ENCODE measurements around the gene BAZ2B. TPM values are rescaled to one million over a fixed set of nuclear protein-coding genes. Genes with fewer than 3 reads are reported as not detected.
"Not testable (repeated sequence)": the region's sequence is repeated elsewhere in the genome, so short reads cannot be mapped to it uniquely, and the experiment has no call there.

The BAZ2B gene
- total and polyA plus RNA-seq, 2 donors (not counting 3 experiments of a cell fraction or from before 2014, with no cell fraction given), result 22.1 to 73.8 TPM

- H3K9me1 ChIP-seq (replicated peaks; ENCODE audit: control insufficient read depth, extremely low read depth, insufficient read depth, low read length), result no peaks in the 10 kb centered on the region
- H3K27me3 ChIP-seq (ENCODE audit: control insufficient read depth in 2 of 2, insufficient read depth in 2 of 2, low read length in 2 of 2), result no peaks in the 10 kb centered on the region
- no peaks in the 10 kb centered on the region for H3K9me3 ChIP-seq (replicated peaks; ENCODE audit: control insufficient read depth, insufficient read depth, low read length)
- H3K79me2 ChIP-seq (ENCODE audit: control insufficient read depth, insufficient read depth, low read length), result no peaks in the 10 kb centered on the region
- FAIRE-seq (no peak), DNase-seq (ENCODE audit: low read depth, low spot score) (no peak)
- H3K36me3 ChIP-seq (ENCODE audit: control insufficient read depth in 2 of 2, extremely low read depth in 1 of 2, insufficient read depth in 2 of 2, low read length in 2 of 2), result peaks cover 0 to 4% of the 10 kb centered on the region in 2 experiments
- POLR2A ChIA-PET, result interaction anchor here (1.6 kb wide), 1 partner anchor 350 kb away, joined by 7 read pairs; the partner anchor contains the start of gene MARCHF7
- H3K4me1 ChIP-seq (ENCODE audit: control insufficient read depth, extremely low read depth, insufficient read depth, low read length), result peaks cover 15% of the 10 kb centered on the region
- H3K4me2 ChIP-seq (ENCODE audit: insufficient read depth, low read length), result no peak overlapping the region
- intact Hi-C loops (cut with micrococcal nuclease) (loop anchor here (2.0 kb wide), 2 partner anchors 253 to 395 kb away; no protein-coding TSS in a partner anchor), dilution Hi-C loops (cut with MboI; ENCODE audit: extremely low pct_ligation_motif_present, low sequenced_read_pairs) (no loop called here)
- H2AFZ ChIP-seq (ENCODE audit: low read depth, low read length), result no peak overlapping the region
- TF ChIP-seq EZH2 (IDR thresholded peaks at IDR 0.05; ENCODE audit: borderline replicate concordance, low read depth, low read length, severe bottlenecking), result no peak
- no peak for TF ChIP-seq FOS (IDR thresholded peaks at IDR 0.05; ENCODE audit: borderline replicate concordance, insufficient read depth, low read length)
- no peak for TF ChIP-seq CTCF (IDR thresholded peaks at IDR 0.05; ENCODE audit: extremely low read depth in 1 of 2, insufficient read depth in 1 of 2, low read depth in 1 of 2, low read length in 2 of 2)
- TF ChIP-seq GATA2 (IDR thresholded peaks at IDR 0.05; ENCODE audit: insufficient read depth, insufficient read length, low read depth, low read length), result no peak
- TF ChIP-seq MAX (IDR thresholded peaks at IDR 0.05; ENCODE audit: insufficient read depth, insufficient read length), result no peak
- TF ChIP-seq JUN (IDR thresholded peaks at IDR 0.05; ENCODE audit: borderline replicate concordance, insufficient read depth, insufficient read length, low read depth), result no peak
- TF ChIP-seq POLR2A (IDR thresholded peaks at IDR 0.05; ENCODE audit: low read depth, low read length), result no peak
- TF ChIP-seq POLR2AphosphoS5 (IDR thresholded peaks at IDR 0.05; ENCODE audit: insufficient read depth, low read depth, low read length), result no peak
- no peak for TF ChIP-seq MYC (IDR thresholded peaks at IDR 0.05; ENCODE audit: low read depth, low read length)
- CTCF ChIA-PET, result interaction anchor here (1.3 to 1.4 kb wide), 5 partner anchors 10 to 350 kb away, joined by 4 to 7 read pairs (median 5); partner anchors contain the start of gene MARCHF7
- no peak overlapping the region for H3K4me3 ChIP-seq (replicated peaks in 1 of 3; ENCODE audit: insufficient read depth in 1 of 3, low read depth in 1 of 3, low read length in 3 of 3)
- no peaks in the 10 kb centered on the region for H4K20me1 ChIP-seq (replicated peaks; ENCODE audit: control insufficient read depth, extremely low read depth, insufficient read depth, low read length)
- BruUV-seq (replicated peaks), result no TSS peak
- H3K27ac ChIP-seq (ENCODE audit: insufficient read depth, low read depth, low read length), result peak overlapping the region; percentile 91
- H3K9ac ChIP-seq (replicated peaks; ENCODE audit: extremely low read depth, insufficient read depth, low read length), result peak overlapping the region; percentile 48
Observed at GRCh38 chr2:159362094-159362493, 254.3 kb downstream of the BAZ2B start.

- H3K9ac ChIP-seq (replicated peaks; ENCODE audit: extremely low read depth, insufficient read depth, low read length); CTCF ChIA-PET; dilution Hi-C loops (cut with MboI; ENCODE audit: extremely low pct_ligation_motif_present, low sequenced_read_pairs); H3K9me1 ChIP-seq (replicated peaks; ENCODE audit: control insufficient read depth, extremely low read depth, insufficient read depth, low read length); H4K20me1 ChIP-seq (replicated peaks; ENCODE audit: control insufficient read depth, extremely low read depth, insufficient read depth, low read length); H3K4me2 ChIP-seq (ENCODE audit: insufficient read depth, low read length); H3K27me3 ChIP-seq (ENCODE audit: control insufficient read depth in 2 of 2, insufficient read depth in 2 of 2, low read length in 2 of 2); H3K79me2 ChIP-seq (ENCODE audit: control insufficient read depth, insufficient read depth, low read length); H3K36me3 ChIP-seq (ENCODE audit: control insufficient read depth in 2 of 2, extremely low read depth in 1 of 2, insufficient read depth in 2 of 2, low read length in 2 of 2); H3K9me3 ChIP-seq (replicated peaks; ENCODE audit: control insufficient read depth, insufficient read depth, low read length); H3K4me3 ChIP-seq (replicated peaks in 1 of 3; ENCODE audit: insufficient read depth in 1 of 3, low read depth in 1 of 3, low read length in 3 of 3); BruUV-seq (replicated peaks); H3K27ac ChIP-seq (ENCODE audit: insufficient read depth, low read depth, low read length); POLR2A ChIA-PET; H2AFZ ChIP-seq (ENCODE audit: low read depth, low read length); FAIRE-seq; DNase-seq (ENCODE audit: low read depth, low spot score): not testable (repeated sequence)
- peaks cover 15% of the 10 kb centered on the region for H3K4me1 ChIP-seq (ENCODE audit: control insufficient read depth, extremely low read depth, insufficient read depth, low read length)
- intact Hi-C loops (cut with micrococcal nuclease), result loop anchor here (2.0 kb wide), 2 partner anchors 253 to 395 kb away; no protein-coding TSS in a partner anchor
Observed at GRCh38 chr2:159361603-159362002, 254.7 kb downstream of the BAZ2B start.

All from endothelial cell of umbilical vein (primary cell).